Measurements from ENCODE around the gene IMMP2L. TPM values are rescaled to one million over a fixed set of nuclear protein-coding genes. Genes with fewer than 3 reads are reported as not detected.

The IMMP2L gene
- total and polyA plus RNA-seq, 2 of the 8 experiments (the other 6 are each of a cell fraction or from before 2014, with no cell fraction given), result 2.3 to 10.1 TPM

DNA sequence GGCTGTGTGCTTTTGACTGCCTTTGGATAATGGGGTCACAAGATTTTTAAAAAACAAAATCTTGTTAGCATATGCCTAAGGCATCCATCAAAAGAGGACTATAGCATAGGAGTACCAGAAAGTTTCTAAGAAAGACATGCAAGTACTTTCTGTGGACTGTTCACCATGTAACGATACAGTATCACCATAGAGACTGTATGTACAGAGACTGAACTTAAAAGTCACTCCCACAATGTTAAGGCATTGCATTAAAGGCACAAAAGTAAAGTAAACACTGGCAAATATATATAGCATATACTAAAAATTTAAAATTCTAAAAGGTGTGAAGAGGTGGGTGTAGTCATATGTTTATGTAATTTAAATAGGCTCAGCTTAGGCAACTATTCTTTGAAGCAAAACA lies 190.9 kb downstream of the IMMP2L start:
- CTCF ChIA-PET (ENCODE audit: partially characterized antibody), result no interaction called here
- no peak for FAIRE-seq
- no peak for TF ChIP-seq TEAD4 (IDR thresholded peaks at IDR 0.05; ENCODE audit: low read depth, low read length)
- no peak for TF ChIP-seq TBP (IDR thresholded peaks at IDR 0.05; ENCODE audit: low read depth, low read length)
- TF ChIP-seq CHD2 (IDR thresholded peaks at IDR 0.05; ENCODE audit: low read length), result no peak
- no peak for TF ChIP-seq CBX8 (IDR thresholded peaks at IDR 0.05; ENCODE audit: borderline replicate concordance, low read depth, low read length)
- TF ChIP-seq GABPA (IDR thresholded peaks at IDR 0.05; ENCODE audit: borderline replicate concordance, insufficient read depth, low read length), result no peak
- no peak for TF ChIP-seq ASH2L (IDR thresholded peaks at IDR 0.05; ENCODE audit: low read length)
- TF ChIP-seq, protein P1, sequence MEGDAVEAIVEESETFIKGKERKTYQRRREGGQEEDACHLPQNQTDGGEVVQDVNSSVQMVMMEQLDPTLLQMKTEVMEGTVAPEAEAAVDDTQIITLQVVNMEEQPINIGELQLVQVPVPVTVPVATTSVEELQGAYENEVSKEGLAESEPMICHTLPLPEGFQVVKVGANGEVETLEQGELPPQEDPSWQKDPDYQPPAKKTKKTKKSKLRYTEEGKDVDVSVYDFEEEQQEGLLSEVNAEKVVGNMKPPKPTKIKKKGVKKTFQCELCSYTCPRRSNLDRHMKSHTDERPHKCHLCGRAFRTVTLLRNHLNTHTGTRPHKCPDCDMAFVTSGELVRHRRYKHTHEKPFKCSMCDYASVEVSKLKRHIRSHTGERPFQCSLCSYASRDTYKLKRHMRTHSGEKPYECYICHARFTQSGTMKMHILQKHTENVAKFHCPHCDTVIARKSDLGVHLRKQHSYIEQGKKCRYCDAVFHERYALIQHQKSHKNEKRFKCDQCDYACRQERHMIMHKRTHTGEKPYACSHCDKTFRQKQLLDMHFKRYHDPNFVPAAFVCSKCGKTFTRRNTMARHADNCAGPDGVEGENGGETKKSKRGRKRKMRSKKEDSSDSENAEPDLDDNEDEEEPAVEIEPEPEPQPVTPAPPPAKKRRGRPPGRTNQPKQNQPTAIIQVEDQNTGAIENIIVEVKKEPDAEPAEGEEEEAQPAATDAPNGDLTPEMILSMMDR (IDR thresholded peaks at IDR 0.05; ENCODE audit: control extremely low read depth in 1 of 3, insufficient read depth in 1 of 3, low read depth in 1 of 3, low read length in 3 of 3), result no peak
- TF ChIP-seq POU5F1 (IDR thresholded peaks at IDR 0.05; ENCODE audit: low read depth, low read length), result no peak
- TF ChIP-seq SIX5 (IDR thresholded peaks at IDR 0.05; ENCODE audit: low read depth, low read length), result no peak
- no peak for TF ChIP-seq EP300 (IDR thresholded peaks at IDR 0.05; ENCODE audit: borderline replicate concordance in 1 of 2, low read depth in 2 of 2, low read length in 2 of 2)
- TF ChIP-seq POLR2A (IDR thresholded peaks at IDR 0.05; ENCODE audit: control extremely low read depth in 1 of 2, low read depth in 2 of 2, low read length in 2 of 2), result no peak
- no peak for TF ChIP-seq KDM1A (IDR thresholded peaks at IDR 0.05; ENCODE audit: borderline replicate concordance, low read length)
- TF ChIP-seq KDM5A (IDR thresholded peaks at IDR 0.05; ENCODE audit: low read length), result no peak

More for the DNA sequence above, 190.9 kb downstream of the IMMP2L start:
- H3K79me2 ChIP-seq (ENCODE audit: control insufficient read depth in 1 of 2, insufficient read depth in 2 of 2, low read length in 2 of 2), result no peaks in the 10 kb centered on the region
- no peak overlapping the region for H2BK15ac ChIP-seq (ENCODE audit: low read length)
- H3K14ac ChIP-seq (ENCODE audit: insufficient read length), result no peak overlapping the region
- H3K27ac ChIP-seq (ENCODE audit: low read depth, low read length), result no peak overlapping the region
- H3K23me2 ChIP-seq (ENCODE audit: low read depth, low read length), result no peaks in the 10 kb centered on the region
- POLR2A ChIA-PET (ENCODE audit: partially characterized antibody), result no interaction called here
- H3K56ac ChIP-seq (replicated peaks; ENCODE audit: insufficient read length, low read depth, low read length), result no peak overlapping the region
- no peak overlapping the region for H3K4ac ChIP-seq (replicated peaks; ENCODE audit: insufficient read length, low read depth, low read length)
- no peak overlapping the region for H4K91ac ChIP-seq (replicated peaks; ENCODE audit: insufficient read length, low read length)
- WGBS, 2 experiments (ENCODE audit: extremely low coverage in 1 of 2, insufficient coverage in 1 of 2, insufficient read length in 1 of 2, insufficient replicate concordance in 2 of 2, low coverage in 1 of 2, low lambda C conversion rate in 2 of 2, missing lambda C conversion rate in 1 of 2), result 97% methylated on average over 1 of the region's 1 CpG; no CpG with 5 or more reads in 1 of the 2 experiments
- no peak overlapping the region for H2BK20ac ChIP-seq (ENCODE audit: low read length)
- no peaks in the 10 kb centered on the region for H3K4me1 ChIP-seq (replicated peaks in 1 of 4; ENCODE audit: control insufficient read depth in 3 of 4, insufficient read depth in 4 of 4, low read length in 3 of 4)
- no peak overlapping the region for H4K8ac ChIP-seq (ENCODE audit: extremely low read depth, insufficient read depth, low read length)
- H3K36me3 ChIP-seq (ENCODE audit: control insufficient read depth in 2 of 4, insufficient read depth in 4 of 4, low read length in 3 of 4), result no peaks in the 10 kb centered on the region
- no peak overlapping the region for H3K9ac ChIP-seq (replicated peaks in 1 of 4; ENCODE audit: extremely low read depth in 1 of 4, low read depth in 3 of 4, low read length in 3 of 4)
- H3K18ac ChIP-seq (ENCODE audit: extremely low read depth, low read length), result no peak overlapping the region
- H2BK5ac ChIP-seq (ENCODE audit: low read depth, low read length), result no peak overlapping the region
- H2BK12ac ChIP-seq (ENCODE audit: low read depth, low read length), result no peak overlapping the region
- H2BK120ac ChIP-seq (replicated peaks; ENCODE audit: low read depth, low read length), result no peak overlapping the region
- no peak overlapping the region for H2AK5ac ChIP-seq (ENCODE audit: low read depth, low read length)
- H3K23ac ChIP-seq (ENCODE audit: insufficient read length), result no peak overlapping the region
- no peaks in the 10 kb centered on the region for H3K79me1 ChIP-seq (ENCODE audit: low read depth, low read length)
- no peak for DNase-seq (ENCODE audit: low read depth in 1 of 2, low spot score in 2 of 2)
- H2AFZ ChIP-seq (ENCODE audit: low read length), result no peak overlapping the region
- H4K20me1 ChIP-seq (replicated peaks in 1 of 2; ENCODE audit: control insufficient read depth in 1 of 2, insufficient read depth in 2 of 2, low read length in 2 of 2), result no peaks in the 10 kb centered on the region
- H3K27me3 ChIP-seq (replicated peaks in 1 of 4; ENCODE audit: control insufficient read depth in 3 of 4, extremely low read depth in 1 of 4, insufficient read depth in 3 of 4, low read length in 3 of 4), result no peaks in the 10 kb centered on the region
- no peak overlapping the region for H4K5ac ChIP-seq (ENCODE audit: insufficient read length, low read depth, low read length)
- H3K4me2 ChIP-seq (ENCODE audit: insufficient read depth in 1 of 2, low read depth in 2 of 2, low read length in 2 of 2), result no peak overlapping the region
- no peak overlapping the region for H3K4me3 ChIP-seq (ENCODE audit: extremely low read depth in 1 of 4, insufficient read depth in 2 of 4, low read depth in 3 of 4, low read length in 4 of 4)
- H3K9me3 ChIP-seq (ENCODE audit: insufficient read depth in 2 of 2, low read depth in 1 of 2, low read length in 1 of 2), result no peaks in the 10 kb centered on the region

Measured in H1 (cell line).